A673 (cell line): ENCODE data around the gene ATXN10. TPM values are rescaled to one million over a fixed set of nuclear protein-coding genes. Genes with fewer than 3 reads are reported as not detected.

Experiments used
- BruUV-seq: library from RNA; stranded (reverse); fragments of 400-500 nt; replicated peaks from 2 replicates; lab custom pipeline; 2021; lab: Mats Ljungman, UMichigan
- CTCF ChIA-PET: fragments of 300-600 bp; sonication (Branson Sonifier 250); formaldehyde crosslinking; loops from one replicate; lab custom pipeline; 2022; ENCODE audit warnings: antibody characterized with exemption; lab: Charles Lee
- POLR2A ChIA-PET: fragments of 300-600 bp; sonication (Branson Sonifier 250); formaldehyde crosslinking; loops from one replicate; lab custom pipeline; 2022; ENCODE audit warnings: antibody characterized with exemption; ENCODE audit not compliant: low non-redundant PET; lab: Charles Lee
- DNase-seq: peaks from one replicate; pipeline ENCODE4 v3.0.0-alpha.2; 2015; ENCODE audit warnings: low spot score
- H3K27ac ChIP-seq: fragments of 200-600 bp; sonication (generic); 2 replicates; pipeline ENCODE4 v1.5.1; 2016; ENCODE audit warnings: mixed run types, low read depth, mild to moderate bottlenecking, mixed read lengths, antibody characterized with exemption, low read length; ENCODE audit not compliant: poor library complexity, severe bottlenecking
- H3K27me3 ChIP-seq: fragments of 200-600 bp; sonication (generic); replicated peaks from 2 replicates; pipeline ENCODE4 v1.6.1; 2017; ENCODE audit warnings: mixed run types, low read depth, mild to moderate bottlenecking, mixed read lengths, antibody characterized with exemption, low read length; ENCODE audit not compliant: insufficient read depth, poor library complexity
- H3K36me3 ChIP-seq: fragments of 200-600 bp; sonication (generic); 2 replicates; pipeline ENCODE4 v1.6.1; 2016; ENCODE audit warnings: mixed run types, mild to moderate bottlenecking, mixed read lengths, antibody characterized with exemption, low read length; ENCODE audit not compliant: insufficient read depth, poor library complexity, severe bottlenecking
- H3K4me1 ChIP-seq: fragments of 200-600 bp; sonication (generic); 2 replicates; pipeline ENCODE4 v1.6.1; 2017; ENCODE audit warnings: mixed run types, mild to moderate bottlenecking, mixed read lengths, antibody characterized with exemption, low read length; ENCODE audit not compliant: insufficient read depth, poor library complexity, severe bottlenecking
- H3K4me3 ChIP-seq: fragments of 200-600 bp; sonication (generic); 2 replicates; pipeline ENCODE4 v1.5.1; 2016; ENCODE audit warnings: low read depth, mixed run types, mild to moderate bottlenecking, mixed read lengths, low read length; ENCODE audit not compliant: poor library complexity, severe bottlenecking
- H3K9me3 ChIP-seq: fragments of 200-600 bp; sonication (generic); 2 replicates; pipeline ENCODE4 v1.6.1; 2016; ENCODE audit warnings: mixed run types, low read depth, mild to moderate bottlenecking, mixed read lengths, antibody characterized with exemption, low read length; ENCODE audit not compliant: poor library complexity, severe bottlenecking
- EZH2 ChIP-seq: fragments of 200-600 bp; sonication (generic); IDR thresholded peaks from 2 replicates; pipeline ENCODE4 v1.6.1; 2017; ENCODE audit warnings: borderline replicate concordance, low read depth, mild to moderate bottlenecking, mixed read lengths, antibody characterized with exemption, low read length; ENCODE audit not compliant: poor library complexity, severe bottlenecking
- intact Hi-C: fragments of 100-400 bp; cut with micrococcal nuclease; formaldehyde crosslinking; loops from one replicate; pipeline ENCODE4 v1.10.0; 2022; ENCODE audit not compliant: unreplicated experiment
- total RNA-seq: library from RNA; stranded (reverse); gene quantifications from 2 replicates; pipeline ENCODE4 v1.2.3, GENCODE V29; 2021
- TF ChIP-seq, protein P1 (sequence below): fragments of 300-800, 200-600 bp; sonication (generic); conservative IDR thresholded peaks from 2 replicates; pipeline ENCODE4 v1.5.1; 2017; ENCODE audit warnings: low read depth, mild to moderate bottlenecking, antibody characterized with exemption, low read length, moderate library complexity, mixed read lengths

The ATXN10 gene
- total RNA-seq, 1 experiment from 2014 or later, result 294 TPM

DNA sequence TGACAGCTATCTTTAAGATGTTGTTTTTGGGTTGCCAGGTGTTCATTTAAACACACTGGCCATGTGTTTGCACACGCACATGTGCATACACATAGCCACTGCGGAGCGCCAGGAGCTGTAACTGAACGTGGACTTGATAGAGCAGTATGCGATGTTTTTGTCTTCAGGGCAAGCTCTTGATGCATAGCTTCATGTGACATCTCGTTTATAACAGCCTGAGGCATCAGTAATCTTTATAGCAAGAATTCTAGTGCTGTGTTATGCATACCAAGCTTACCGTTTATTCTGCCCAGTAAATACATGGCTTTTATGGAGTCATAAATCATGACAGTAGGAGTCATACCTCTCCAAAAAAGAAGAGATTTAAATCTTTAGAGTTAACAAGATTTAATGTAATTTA lies 87.0 kb downstream of the ATXN10 start:
- no peaks in the 10 kb centered on the region for H3K4me1 ChIP-seq
- no peak overlapping the region for H3K4me3 ChIP-seq
- TF ChIP-seq, protein P1, sequence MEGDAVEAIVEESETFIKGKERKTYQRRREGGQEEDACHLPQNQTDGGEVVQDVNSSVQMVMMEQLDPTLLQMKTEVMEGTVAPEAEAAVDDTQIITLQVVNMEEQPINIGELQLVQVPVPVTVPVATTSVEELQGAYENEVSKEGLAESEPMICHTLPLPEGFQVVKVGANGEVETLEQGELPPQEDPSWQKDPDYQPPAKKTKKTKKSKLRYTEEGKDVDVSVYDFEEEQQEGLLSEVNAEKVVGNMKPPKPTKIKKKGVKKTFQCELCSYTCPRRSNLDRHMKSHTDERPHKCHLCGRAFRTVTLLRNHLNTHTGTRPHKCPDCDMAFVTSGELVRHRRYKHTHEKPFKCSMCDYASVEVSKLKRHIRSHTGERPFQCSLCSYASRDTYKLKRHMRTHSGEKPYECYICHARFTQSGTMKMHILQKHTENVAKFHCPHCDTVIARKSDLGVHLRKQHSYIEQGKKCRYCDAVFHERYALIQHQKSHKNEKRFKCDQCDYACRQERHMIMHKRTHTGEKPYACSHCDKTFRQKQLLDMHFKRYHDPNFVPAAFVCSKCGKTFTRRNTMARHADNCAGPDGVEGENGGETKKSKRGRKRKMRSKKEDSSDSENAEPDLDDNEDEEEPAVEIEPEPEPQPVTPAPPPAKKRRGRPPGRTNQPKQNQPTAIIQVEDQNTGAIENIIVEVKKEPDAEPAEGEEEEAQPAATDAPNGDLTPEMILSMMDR, result no peak
- no peak for TF ChIP-seq EZH2
- intact Hi-C loops, result no loop called here
- no TSS peak for BruUV-seq
- no peak overlapping the region for H3K27ac ChIP-seq
- H3K27me3 ChIP-seq, result no peaks in the 10 kb centered on the region
- DNase-seq, result no peak
- ChIA-PET POLR2A (no interaction called here), CTCF (no interaction called here)
- peaks cover 5% of the 10 kb centered on the region for H3K36me3 ChIP-seq
- no peaks in the 10 kb centered on the region for H3K9me3 ChIP-seq

DNA sequence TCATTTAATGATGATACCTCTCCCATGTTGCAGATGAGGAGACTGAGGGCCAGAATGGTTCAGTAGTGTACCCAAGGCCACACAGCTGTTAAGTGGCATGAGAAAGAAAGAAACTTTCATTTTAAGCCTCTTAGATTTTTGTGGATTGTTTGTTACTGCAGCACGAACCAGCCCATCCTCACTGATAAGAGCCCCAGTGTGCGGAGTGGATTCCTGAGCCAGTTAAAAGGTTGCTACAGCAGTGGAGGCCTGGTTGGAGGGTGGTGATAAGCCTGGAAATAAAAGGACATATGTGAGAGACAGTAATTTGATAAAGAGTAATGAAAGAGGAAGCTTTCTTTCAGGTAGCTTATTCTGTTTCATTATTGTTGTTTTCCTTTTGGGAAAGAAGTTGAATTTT lies 89.0 kb downstream of the ATXN10 start:
- TF ChIP-seq EZH2, result no peak
- Histone ChIP-seq H3K36me3 (no peaks in the 10 kb centered on the region), H3K4me1 (no peaks in the 10 kb centered on the region), H3K27me3 (no peaks in the 10 kb centered on the region), H3K9me3 (no peaks in the 10 kb centered on the region), H3K27ac (no peak overlapping the region), H3K4me3 (no peak overlapping the region)
- ChIA-PET POLR2A (interaction anchor here (0.6 kb wide), 1 partner anchor 966 kb away, joined by 10 read pairs; no protein-coding TSS in a partner anchor), CTCF (no interaction called here)
- BruUV-seq, result no TSS peak
- intact Hi-C loops, result no loop called here
- DNase-seq, result no peak

DNA sequence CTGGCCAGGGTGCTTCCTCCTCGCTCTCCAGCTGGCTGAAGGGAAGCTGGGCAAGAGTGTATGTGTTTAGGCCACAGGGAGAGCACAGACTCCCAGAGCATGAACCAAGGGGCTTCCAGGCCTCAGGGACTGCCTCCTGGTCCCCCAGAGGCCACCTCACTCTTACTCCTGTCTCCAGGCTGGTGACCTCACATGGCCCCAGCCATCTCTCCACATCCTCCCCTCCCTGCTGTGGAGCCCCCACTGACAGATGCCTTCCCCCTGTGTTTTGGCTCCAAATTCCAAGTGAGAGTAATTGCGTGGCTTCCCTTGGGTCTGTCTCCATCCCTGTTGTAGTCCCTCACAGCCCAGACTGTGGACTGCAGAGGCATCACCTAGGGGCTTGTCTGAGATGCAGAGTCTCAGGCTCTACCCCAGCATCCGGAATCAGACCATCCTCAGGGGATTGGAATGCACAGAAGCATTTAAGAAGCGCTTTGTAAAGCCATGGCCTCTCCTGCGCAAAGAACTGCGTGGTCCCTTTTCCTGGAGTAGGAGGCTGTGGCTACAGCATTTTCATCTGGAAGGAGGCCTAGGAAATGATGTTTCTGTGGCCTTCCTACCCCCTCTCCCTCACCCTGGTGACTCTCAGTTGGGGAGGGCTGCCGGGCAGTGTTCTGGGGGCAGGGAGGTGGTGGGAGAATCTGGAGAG lies 91.1 kb downstream of the ATXN10 start:
- POLR2A ChIA-PET, result no interaction called here
- intact Hi-C loops, result no loop called here
- no peaks in the 10 kb centered on the region for H3K4me1 ChIP-seq
- DNase-seq, result no peak
- BruUV-seq, result no TSS peak
- H3K36me3 ChIP-seq, result no peaks in the 10 kb centered on the region
- CTCF ChIA-PET, result no interaction called here
- no peak overlapping the region for H3K27ac ChIP-seq
- H3K9me3 ChIP-seq, result no peaks in the 10 kb centered on the region
- H3K4me3 ChIP-seq, result no peak overlapping the region
- TF ChIP-seq EZH2, result no peak
- TF ChIP-seq, protein P1, result no peak
- no peaks in the 10 kb centered on the region for H3K27me3 ChIP-seq

DNA sequence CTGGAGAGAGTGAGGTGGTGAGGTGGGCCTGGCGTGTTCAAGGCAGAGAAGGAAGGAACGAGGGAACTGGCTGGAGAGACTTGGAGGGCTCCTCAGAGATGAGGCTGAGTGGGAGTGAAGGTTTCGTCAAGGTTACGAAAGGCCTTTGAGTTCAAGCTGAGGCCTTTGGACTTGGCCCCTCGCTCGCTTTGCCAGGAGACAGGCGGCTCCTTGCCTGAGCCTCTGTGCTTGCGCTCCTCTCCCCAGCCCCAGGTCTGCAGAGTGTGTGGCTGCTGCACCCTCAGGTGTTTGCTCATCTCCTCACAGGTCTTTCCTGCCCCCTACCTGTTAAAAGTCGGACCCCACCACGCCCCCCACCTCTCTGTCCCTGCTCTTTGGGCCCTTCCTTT lies 91.6 kb downstream of the ATXN10 start:
- H3K4me3 ChIP-seq, result no peak overlapping the region
- H3K4me1 ChIP-seq, result no peaks in the 10 kb centered on the region
- no peaks in the 10 kb centered on the region for H3K27me3 ChIP-seq
- no peak overlapping the region for H3K27ac ChIP-seq
- CTCF ChIA-PET, result no interaction called here
- POLR2A ChIA-PET, result no interaction called here
- no TSS peak for BruUV-seq
- no peaks in the 10 kb centered on the region for H3K9me3 ChIP-seq
- no peaks in the 10 kb centered on the region for H3K36me3 ChIP-seq
- DNase-seq, result no peak
- no peak for TF ChIP-seq EZH2
- TF ChIP-seq, protein P1, result no peak
- intact Hi-C loops, result no loop called here
